HG03175 (cell line): Measurements from ENCODE around the gene ANKRD62.

Experiments used
- ATAC-seq: cut with Tn5 transposase; IDR thresholded peaks from one replicate; pipeline ENCODE4 v1.9.1; 2021; ENCODE audit warnings: mild to moderate bottlenecking, moderate library complexity; ENCODE audit not compliant: unreplicated experiment

The ANKRD62 gene

DNA sequence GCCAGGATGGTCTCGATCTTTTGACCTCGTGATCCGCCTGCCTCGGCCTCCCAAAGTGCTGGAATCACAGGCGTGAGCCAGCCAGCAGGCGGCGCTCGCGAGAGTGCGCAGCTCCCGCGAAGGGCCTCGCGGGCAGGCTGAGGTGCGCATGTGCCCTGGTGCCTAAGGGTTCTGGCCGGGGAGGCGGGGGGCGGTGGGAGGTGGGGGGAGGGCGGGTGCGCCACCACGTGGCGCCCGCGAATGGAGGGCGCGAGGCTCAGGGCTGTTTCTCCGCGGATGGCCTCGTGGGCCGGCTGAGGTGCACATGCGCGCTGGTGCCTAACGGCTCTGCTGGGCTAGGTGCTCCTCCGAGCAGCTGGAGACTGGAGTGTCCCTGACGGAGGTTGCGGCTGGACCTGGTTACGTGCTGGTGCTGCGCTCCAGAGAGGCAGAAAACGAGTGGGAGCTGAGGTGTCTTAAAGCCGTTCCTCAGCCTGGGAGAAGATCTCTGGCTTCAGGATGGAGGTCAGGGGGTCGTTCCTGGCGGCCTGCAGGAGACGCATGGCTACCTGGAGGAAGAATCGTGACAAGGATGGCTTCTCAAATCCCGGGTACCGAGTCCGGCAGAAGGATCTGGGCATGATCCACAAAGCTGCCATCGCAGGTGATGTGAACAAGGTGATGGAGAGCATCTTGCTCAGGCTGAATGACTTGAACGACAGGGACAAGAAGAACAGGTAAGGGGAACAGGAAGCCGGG lies at the start of gene ANKRD62:
Gene ANKRD62, plus strand, starts transcription at position 324 of the 738 bp plus-strand sequence. Its CDS starts 175 bp downstream, at position 499.
- no peak for ATAC-seq

DNA sequence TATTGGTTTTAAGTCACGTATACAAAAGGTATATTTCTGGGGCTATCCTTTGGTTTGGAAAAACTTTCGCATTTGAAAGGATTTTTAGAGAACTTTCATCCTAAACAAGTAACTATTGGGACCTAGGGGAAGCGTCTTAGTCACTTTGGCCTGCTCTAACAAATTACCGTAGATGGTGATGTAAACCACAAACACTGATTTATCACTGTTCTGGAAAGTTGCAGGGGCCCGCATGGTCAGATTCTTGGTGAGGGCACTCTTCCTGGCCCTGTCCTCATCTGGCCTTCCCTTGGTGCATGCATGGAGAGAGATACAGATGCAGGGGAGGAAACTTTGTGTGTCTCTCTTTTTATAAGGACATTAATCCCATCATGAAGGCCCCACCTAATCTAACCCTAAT lies 49.1 kb upstream of the ANKRD62 start:
- ATAC-seq, result no peak

DNA sequence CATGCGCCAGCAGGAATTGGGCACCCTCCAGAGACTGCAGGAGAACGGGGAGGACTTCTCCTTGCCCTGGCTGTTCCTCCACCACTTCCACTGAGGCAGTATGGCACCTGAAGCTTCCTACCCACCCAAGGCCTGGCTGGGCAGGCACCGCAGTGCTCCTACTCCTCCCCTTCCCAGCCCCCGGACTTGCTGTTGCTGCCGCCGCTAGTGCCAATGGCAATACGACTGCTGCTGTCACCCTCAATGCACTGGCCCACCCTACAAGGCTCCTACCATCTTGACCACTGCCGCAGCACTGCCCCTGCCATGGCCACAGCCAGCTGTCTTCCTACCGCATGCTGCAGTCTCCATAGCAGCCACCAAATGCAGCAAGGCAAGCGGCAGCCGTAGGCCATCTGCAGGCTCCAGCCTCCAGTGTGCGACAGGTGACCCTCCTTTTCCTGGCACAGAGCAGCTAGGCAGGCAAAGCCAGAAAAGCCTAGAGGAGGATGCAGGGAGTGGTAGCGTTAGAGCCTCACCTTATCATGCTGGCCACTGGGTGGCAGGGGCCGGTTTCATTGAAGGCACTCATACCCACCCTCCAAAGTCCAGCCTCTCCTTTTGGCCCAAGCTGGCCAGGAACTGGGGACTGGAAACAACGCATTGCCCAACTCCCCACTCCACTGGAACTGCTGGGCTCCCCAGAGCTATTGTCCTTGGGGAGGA lies 47.4 kb upstream of the ANKRD62 start:
- no peak for ATAC-seq

DNA sequence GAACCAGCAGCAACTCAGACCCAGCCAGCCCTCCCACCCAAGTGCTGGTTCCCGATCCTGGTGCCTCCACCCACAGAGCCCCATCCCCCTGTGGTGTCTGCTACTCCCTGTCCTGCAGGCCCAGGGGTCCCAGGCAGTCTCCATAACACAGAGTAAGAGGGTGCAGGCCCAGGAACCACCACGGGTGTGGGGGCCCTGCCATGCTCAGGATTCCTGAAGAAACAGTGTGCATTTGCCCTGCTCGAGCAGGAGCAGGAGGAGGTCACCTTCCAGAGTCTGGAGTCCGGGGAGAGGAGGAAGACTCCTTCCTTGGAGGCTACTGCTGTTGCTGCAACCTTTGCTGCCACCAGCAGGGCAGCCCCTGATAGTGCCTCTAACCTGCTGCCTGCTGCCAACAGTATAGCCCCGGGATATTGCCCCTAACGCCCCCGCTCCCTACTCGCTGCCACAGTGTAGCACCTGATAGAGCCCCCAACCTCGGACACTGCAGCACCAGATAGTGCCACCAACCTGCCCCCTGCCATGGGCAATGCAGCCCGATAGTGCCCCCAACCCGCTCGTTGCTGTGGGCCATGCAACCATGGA lies 46.8 kb upstream of the ANKRD62 start:
- ATAC-seq, result no peak

DNA sequence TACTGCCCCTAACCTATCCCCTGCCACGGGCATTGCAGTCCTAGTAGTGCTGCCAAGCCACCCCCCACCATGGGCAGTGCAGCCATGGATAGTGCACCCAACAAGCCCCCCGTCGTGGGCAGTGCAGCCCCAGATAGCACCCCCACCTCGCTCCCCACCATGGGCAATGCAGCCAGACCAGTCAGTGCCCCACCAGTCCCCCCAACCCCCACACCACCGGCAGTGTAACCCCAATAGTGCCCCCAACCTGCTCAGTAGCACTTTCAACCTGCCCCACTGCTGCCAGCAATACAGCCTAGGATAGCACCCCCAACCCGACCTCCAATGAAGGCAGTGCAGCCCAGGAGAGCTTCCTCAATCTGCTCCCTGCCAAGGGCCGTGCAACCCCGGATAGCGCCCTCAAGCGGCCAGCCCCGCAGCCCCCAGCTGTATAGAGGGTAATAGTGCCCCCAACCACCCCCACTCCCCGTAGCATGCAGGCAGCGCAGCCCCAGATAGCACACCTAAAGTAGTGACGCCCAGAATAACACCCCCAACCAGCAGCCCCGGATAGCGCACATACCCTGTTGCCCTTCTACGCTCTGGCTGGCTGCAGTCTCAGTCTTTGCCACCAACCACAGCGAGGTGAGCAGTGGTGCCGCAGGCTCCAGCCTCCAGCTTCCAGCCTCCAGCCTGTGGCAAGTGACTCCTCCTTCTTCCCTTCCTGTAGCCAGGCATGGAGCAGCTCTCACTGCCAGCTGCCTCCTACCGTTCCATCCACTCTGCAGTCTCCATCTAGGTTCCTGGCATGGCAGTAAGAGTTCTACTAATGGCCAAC lies 45.4 kb upstream of the ANKRD62 start:
- ATAC-seq, result no peak

DNA sequence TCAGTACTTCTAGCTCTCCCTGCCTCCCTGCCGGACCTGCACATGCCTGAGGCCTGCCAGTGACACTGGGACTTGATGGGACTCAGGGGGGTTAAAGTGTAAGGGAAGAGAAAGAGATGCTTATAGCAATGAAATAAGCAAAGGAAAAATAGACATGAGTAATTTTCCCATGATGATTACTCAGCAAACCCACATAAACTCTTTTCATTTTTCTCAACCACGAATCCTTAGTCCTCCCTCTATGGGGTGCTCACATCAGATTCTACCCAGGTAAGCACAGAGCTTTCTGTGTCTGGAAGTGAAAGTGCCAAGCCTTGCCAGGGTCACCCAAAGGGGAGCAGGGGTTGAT lies 44.8 kb upstream of the ANKRD62 start:
- ATAC-seq, result no peak

DNA sequence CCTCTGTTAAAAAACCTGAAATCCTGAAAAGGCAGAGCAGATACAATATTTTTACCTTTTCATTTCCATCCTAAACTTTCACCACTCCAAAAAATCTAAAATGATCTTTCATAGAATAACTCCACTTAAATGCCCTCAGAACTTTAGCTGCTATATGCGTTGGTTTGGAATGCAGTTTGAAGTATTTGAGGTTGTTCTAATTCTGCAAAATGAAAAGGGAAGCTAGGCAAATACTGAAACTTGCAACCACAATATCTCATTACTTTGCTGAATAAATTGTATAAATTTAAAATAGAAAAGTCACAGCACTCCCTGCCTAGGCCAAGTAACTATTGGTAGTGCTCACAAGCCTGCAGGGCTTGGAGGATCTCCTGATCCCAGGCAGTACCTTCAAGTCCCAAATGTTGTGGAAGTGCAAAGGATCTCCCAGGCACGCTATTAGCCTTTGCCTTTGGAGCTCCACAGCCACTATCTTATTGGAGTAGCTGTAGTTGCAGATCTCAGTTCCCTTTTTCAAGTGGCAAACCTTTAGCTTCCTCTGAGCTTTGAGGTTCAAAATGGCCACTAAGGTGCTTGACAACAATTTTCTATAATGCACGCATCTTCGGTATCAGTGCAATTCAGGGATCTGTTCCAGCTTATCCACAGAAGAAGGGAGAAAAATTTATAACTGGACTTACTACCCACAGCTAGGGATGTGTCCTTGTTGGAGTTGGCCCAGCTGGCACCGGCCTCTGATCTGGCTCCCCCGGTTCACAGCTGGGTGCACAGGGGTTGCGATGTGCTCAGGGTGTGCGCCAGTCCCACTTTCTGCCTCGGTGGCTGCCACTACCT lies 43.4 kb upstream of the ANKRD62 start:
- peak; percentile 92 for ATAC-seq

DNA sequence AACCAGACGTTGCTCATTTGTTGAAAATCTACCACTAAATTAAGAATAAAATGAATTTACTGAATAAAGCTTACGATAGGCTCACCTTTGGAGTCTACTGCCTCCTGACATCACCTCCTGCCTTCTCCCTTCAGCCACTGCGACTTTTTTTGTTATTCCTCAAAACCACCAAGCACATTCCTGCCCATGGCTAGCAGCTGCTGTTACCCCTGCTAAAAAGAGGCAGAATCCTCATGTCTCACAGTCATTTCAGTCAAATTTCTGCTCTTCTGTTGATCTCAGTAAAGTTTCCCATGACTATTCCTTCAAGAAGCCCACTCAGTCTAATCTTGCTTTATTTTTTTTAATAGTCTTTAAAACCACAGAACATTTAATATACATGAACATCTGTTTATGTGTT lies 40.8 kb upstream of the ANKRD62 start:
- no peak for ATAC-seq

DNA sequence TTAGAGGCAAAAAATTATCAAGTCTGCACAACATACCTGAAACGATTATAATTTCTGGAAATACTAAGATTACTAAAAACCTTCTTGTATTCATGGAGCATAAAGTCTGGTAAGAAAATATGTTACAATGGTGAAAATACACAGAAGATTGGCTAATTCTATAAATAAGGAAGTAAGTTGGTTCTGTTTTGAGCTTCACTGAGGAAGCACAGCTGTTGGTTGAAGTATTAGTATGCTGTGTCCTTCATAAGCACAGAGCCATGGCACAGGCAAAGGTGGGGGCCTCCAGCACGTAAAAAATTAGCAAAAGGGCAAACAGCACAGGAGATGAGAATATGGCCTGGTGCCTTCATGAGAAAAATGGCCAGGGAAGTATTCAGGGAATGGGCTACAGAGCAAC lies 40.4 kb upstream of the ANKRD62 start:
- ATAC-seq, result peak; percentile 40

DNA sequence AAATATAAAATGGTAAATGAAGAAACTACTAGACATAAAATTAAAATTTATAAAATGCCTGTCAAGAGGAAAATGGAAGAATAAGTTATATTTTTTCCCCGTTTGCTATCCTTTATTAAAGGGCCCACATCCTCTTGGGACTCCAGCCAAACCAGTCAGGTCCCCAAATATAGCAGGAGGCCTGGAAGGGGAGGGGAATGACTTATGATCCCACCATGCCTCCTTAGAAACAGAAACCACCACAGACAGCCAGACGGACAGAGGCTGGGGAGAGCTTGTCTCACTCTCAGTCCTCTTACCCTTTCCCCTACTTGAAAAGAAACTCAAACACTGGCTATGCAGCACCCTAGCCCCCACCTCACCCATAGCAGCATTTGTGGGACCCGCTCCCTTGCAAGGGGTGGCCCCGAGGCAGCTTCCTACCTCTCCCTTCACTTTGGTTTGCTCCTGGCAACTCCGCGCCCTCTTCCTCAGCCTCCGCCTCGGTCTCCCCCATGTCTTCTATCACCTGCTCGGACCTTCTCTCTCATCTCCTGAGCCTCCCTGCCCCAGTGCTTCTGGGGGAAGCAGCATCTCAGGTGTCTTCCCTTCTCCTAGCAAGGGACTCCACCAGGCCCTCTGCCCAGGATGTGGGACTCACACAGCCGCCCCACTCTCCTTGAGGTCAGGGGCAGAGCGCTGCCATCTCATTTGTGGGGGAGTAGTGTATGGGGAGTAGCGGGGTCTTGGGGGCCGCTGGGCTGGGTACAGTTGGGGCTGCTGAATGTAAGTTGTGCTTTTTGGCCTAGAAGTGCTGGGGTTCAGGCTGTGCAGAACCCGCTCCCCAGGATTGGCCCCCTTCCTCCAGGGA lies 37.4 kb upstream of the ANKRD62 start:
- ATAC-seq, result no peak

DNA sequence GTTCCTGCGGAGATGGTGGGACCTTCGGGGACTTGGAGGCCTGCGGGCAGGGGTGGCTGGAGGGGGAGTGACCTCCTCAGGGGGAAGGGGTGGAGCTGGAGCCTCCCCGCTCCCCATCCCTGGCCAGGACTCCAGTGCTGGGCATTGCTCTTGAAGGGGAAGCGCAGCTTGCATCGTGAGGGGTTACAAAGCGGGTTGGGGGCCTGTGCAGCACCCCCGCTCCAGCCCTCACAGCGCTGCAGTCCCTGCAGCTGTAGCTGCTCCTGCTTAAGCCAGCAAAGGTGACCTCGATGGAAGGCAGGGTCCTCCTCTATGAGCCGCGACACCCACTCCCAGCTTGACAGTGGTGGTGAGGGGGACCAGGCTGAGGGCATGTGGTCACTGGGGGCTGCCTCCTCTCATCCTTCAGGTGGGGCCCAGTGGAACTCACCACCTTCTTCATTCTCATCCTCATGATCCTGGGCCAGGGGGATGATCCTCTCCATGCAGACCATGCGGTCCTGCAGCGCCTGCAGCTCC lies 36.7 kb upstream of the ANKRD62 start:
- no peak for ATAC-seq

DNA sequence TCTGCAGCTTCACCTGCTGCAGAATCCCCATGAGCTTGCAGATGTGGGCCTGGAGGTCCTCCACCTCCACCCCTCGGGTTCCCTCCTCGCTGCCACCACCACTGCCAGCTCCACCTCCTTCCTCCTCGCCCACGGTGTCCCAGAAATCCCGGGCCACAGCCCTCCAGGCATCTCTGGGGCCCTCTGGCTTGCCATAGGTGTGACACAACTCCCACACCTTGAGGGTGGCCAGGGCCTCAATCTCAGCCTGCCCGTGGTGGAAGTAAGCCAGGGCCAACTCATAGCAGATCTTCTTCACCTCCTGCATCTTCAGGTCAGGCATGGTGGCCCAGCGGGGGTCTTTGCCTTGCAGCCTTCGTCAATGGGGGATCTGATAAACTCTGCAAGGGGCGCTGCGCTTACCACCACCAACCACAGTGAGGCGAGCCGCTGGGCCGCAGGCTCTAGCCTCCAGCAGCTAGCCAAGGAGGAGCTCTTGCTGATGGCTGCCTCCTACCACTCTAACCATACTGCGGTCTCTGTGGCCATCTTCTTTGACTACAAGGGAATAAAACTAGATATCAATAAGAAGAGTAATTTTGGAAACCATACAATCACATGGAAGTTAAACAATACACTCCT lies 36.1 kb upstream of the ANKRD62 start:
- ATAC-seq, result no peak

DNA sequence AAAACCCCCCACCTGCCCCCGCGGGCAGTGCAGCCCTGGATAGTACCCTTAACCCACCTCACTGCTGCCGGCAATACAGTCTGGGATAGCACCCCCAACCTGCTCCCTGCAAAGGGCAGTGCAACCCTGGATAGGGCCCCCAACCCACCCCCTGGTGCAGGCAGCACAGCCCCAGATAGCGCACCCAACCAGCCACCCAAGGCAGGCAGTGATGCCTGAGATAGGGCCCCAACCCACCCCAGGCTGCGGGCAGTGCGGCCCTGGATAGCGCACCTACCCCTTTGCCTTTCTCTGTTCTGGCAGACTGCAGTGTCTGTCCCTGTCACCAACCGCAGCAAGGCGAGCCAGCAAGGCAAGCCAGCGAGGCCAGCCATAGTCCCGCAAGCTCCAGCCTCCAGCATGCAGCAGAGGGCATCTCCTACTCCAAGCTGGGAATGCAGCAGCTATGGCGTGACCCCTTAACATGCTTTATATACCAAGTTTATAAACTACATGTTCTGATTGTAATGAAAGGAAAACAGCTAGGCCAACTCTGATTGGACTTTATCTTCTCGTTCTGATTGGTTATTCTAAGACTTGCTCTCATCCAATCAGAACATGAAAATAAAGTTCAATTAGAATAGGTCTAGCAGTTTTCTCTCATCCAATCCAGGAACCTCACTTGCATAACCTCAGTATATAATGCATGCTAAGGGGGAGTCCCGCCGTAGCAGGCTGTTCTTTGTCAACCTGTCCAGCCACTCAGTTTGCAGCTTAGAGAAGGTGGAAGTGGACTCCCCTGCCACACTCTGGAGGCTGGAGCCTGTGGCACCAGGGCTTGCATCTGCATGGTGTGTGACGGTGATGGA lies 34.1 kb upstream of the ANKRD62 start:
- ATAC-seq, result no peak

DNA sequence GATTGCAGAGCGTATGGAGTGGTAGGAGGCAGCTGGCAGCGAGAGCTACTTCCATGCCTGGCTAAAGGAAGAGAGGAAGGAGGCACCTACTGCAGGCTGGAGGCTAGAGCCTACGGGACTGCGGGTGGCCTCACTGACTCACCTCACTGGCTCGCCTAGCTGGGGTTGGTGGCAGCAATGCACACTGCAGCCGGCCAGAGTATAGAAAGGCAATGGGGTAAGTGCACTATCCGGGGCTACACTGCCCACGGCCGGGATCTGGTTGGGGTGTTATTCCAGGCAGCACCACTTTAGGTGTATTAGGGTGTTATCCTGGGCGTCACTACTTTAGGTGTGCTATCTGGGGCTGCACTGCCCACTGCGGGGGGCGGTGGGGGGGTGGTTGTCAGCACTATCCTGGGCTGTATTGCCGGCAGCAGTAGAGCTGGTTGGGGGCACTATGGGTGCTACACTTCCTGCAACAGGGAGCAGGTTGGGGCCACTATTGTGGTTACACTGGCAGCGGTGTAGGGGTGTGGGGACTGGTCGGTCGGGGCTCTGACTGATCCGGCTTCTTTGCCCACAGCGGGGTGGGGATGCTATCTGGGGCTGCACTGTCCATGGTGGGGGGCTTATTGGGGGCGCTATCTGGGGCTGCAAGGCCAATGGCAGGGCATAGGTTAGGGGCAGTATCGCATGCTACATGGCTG lies 33.3 kb upstream of the ANKRD62 start:
- ATAC-seq, result no peak

DNA sequence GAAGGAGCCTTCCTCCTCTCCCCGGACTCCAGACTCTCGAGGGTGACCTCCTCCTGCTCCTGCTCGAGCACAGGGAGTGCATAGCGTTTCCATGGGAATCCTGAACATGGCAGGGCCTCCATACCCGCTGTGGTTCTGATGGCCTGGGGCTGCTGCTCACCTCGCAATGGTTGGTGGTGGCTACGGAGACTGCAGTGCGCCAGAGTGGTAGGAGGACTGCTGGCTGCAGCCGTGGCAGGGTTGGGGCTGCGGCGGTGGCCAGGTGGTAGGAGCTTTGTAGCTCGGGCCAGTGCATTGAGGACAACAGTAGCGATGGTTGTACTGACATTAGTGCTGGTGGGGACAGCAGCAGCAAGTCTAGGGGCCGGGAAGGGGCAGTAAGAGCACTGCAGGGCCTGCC lies 32.0 kb upstream of the ANKRD62 start:
- no peak for ATAC-seq

DNA sequence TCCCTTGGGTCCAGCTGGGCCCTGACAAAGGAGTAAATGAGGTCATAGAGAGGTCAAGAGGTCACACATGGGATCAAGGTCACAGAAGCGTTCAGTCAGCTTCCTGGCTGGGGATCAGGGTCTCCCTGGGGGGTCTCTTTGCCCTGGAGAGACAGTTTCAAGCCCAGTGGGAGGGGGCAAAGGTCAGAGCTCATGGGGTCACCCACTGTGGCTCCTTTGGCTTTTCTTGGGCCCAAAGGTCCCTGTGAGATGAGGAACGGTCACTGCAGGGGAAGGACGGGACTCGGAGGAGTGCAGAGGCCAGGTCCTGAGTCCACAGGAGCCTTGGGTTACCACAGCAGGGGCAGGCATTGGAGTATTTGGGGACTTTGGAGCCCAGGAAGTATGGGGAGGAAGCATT lies 30.7 kb upstream of the ANKRD62 start:
- no peak for ATAC-seq

DNA sequence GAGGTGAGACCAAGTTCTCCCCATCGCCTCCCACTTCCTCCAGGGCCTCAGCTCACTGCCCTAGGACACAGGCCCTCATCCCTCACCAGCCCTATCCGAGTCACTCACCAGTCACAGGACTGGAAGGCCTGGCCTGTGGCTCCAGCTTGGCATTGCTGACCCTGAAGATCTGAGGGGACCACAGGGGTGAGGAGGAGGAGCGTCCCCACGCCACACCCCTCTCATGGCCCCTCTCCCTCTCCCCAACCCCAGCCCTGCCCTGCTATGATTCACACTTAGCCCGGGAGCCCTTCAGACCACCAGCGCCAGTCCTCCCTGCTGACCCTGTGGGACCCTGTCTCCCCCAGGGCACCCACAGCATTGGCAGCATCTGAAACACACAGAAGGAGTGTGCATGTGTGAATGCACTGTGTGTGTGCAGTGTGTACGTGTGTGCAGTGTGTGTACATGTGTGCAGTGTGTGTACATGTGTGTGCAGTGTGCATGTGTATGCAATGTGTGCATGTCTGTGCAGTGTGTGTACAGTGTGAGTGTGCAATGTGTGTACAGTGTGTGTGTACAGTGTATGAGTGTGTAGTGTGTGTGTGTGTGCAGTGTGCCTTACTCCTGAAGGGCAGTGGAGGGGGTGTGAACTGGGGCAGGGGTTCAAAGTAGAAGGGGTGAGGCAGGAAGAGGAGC lies 29.4 kb upstream of the ANKRD62 start:
- no peak for ATAC-seq
